ENCODE data around the gene P2RY11.
A peak's percentile ranks its signal among the peaks of the same experiment; 100 is the strongest.

Gene P2RY11

GRCh38 chr19:10095622-10095947, 15.9 kb upstream of the P2RY11 start:
- H3K9ac ChIP-seq (ENCODE audit: low read depth, low read length): no peak overlapping the region
- H3K36me3 ChIP-seq (ENCODE audit: insufficient read depth, low read depth, low read length): no peaks in the 10 kb centered on the region
- peaks cover 29% of the 10 kb centered on the region for H3K27me3 ChIP-seq (ENCODE audit: insufficient read depth, low read length)
- no peaks in the 10 kb centered on the region for H3K9me3 ChIP-seq (ENCODE audit: insufficient read depth, low read depth, low read length)
- no peak overlapping the region for H3K27ac ChIP-seq (ENCODE audit: low read length)
- H3K4me3 ChIP-seq (ENCODE audit: low read length): no peak overlapping the region
- no peaks in the 10 kb centered on the region for H3K4me1 ChIP-seq (ENCODE audit: insufficient read depth, low read length)

DNA sequence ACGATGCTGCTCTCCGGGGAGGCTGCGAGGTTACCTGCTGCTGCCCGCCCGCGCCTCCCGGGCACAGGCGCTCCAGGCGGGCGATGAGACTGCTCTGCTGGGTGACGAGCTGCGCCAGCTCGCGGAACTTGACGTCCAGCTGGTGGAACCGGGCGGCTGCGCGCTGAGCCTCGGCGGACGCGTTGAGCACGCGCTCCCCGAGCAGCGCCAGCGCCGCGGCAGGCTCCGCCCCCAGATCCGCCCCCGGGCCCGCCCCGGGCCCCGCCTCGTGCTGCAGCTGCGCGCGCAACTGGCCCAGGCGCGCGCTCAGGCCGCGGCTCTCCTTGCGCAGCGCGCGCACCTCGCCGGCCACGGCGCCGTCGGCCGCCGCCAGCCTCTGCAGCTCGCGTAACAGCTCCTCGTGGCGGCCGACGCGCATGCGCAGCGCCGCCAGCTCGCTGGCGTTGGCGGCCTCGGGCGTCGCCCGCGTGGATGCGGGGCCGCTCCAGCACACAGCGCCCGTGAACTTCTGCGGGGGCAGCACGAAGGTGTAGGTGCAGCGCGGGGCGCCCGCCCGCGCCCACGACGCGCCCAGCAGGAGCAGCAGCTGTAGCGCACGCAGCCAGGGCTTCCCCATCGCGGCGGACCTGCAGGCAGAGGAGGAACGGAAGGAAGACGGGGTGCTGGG, 15.4 kb upstream of the P2RY11 start:
- Histone ChIP-seq H3K4me1 (ENCODE audit: insufficient read depth, low read length) (no peaks in the 10 kb centered on the region), H3K9ac (ENCODE audit: low read depth, low read length) (peak overlapping the region; percentile 79; the same call in 1 of the 2 replicates), H3K9me3 (ENCODE audit: insufficient read depth, low read depth, low read length) (no peaks in the 10 kb centered on the region), H3K36me3 (ENCODE audit: insufficient read depth, low read depth, low read length) (no peaks in the 10 kb centered on the region), H3K27me3 (ENCODE audit: insufficient read depth, low read length) (peaks cover 29% of the 10 kb centered on the region), H3K4me3 (ENCODE audit: low read length) (peak overlapping the region; percentile 60; the same call in 1 of the 2 replicates), H3K27ac (ENCODE audit: low read length) (no peak overlapping the region)

GRCh38 chr19:10096615-10096963, 14.9 kb upstream of the P2RY11 start:
- Histone ChIP-seq H3K4me3 (ENCODE audit: low read length) (peak overlapping the region; percentile 60; the same call in 1 of the 2 replicates), H3K9me3 (ENCODE audit: insufficient read depth, low read depth, low read length) (no peaks in the 10 kb centered on the region), H3K27ac (ENCODE audit: low read length) (no peak overlapping the region), H3K9ac (ENCODE audit: low read depth, low read length) (peak overlapping the region; percentile 79; the same call in 1 of the 2 replicates), H3K4me1 (ENCODE audit: insufficient read depth, low read length) (no peaks in the 10 kb centered on the region), H3K27me3 (ENCODE audit: insufficient read depth, low read length) (peaks cover 29% of the 10 kb centered on the region), H3K36me3 (ENCODE audit: insufficient read depth, low read depth, low read length) (no peaks in the 10 kb centered on the region)

DNA sequence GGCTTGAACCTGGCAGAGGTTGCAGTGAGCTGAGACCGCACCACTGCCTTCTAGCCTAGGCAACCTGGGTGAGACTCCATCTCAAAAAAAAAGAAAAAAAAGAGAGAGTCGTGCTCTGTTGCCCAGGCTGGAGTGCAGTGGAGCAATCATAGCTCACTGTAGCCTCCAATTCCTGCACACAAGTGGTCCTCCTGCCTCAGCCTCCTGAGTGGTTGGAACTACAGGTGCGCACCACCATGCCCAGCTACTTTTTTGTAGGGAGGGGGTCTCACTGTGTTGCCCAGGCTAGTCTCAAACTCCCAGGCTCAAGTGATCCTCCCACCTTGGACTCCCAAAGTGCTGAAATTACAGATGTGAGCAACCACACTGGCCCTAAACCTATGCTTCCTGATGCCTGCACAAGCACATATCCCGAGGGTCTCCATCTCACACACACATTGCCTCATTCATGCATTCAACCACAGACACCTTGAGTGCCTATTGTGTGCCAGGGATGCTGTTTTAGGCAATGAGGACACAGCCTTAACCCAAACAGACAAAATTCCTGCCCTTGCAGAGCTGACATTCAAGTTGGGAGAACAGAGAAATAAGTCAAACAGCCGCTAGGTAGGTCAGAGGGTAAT, 11.2 kb upstream of the P2RY11 start:
- Histone ChIP-seq H3K4me3 (ENCODE audit: low read length) (no peak overlapping the region), H3K4me1 (ENCODE audit: insufficient read depth, low read length) (no peaks in the 10 kb centered on the region), H3K27me3 (ENCODE audit: insufficient read depth, low read length) (peaks cover 19% of the 10 kb centered on the region), H3K27ac (ENCODE audit: low read length) (no peak overlapping the region), H3K9me3 (ENCODE audit: insufficient read depth, low read depth, low read length) (no peaks in the 10 kb centered on the region), H3K9ac (ENCODE audit: low read depth, low read length) (no peak overlapping the region), H3K36me3 (ENCODE audit: insufficient read depth, low read depth, low read length) (no peaks in the 10 kb centered on the region)

DNA sequence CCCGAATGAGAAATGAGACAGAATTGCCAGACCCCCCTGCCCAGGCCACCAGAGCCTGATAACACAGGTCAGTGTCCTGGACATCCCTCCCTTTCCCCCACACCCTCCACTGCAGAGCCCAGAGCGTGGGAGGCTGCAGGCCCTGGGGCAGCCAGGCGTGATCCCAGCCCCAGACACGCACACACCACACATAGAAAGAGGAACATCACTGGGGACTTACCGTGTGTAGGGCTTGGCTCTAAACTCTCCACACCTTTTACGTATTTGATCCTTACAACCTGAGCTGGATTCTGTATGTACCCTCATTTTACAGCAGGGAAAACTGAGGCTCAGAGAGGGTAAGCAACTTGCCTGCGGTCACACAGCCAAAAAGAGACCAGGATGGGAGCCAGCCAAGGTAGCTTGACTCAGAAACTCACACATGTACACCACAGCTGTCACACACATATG, 8.7 kb upstream of the P2RY11 start:
- Histone ChIP-seq H3K27ac (ENCODE audit: low read length) (no peak overlapping the region), H3K4me1 (ENCODE audit: insufficient read depth, low read length) (no peaks in the 10 kb centered on the region; the same call in 1 of the 2 replicates), H3K9me3 (ENCODE audit: insufficient read depth, low read depth, low read length) (no peaks in the 10 kb centered on the region), H3K36me3 (ENCODE audit: insufficient read depth, low read depth, low read length) (peaks cover 7% of the 10 kb centered on the region), H3K9ac (ENCODE audit: low read depth, low read length) (no peak overlapping the region), H3K4me3 (ENCODE audit: low read length) (no peak overlapping the region), H3K27me3 (ENCODE audit: insufficient read depth, low read length) (no peaks in the 10 kb centered on the region)

DNA sequence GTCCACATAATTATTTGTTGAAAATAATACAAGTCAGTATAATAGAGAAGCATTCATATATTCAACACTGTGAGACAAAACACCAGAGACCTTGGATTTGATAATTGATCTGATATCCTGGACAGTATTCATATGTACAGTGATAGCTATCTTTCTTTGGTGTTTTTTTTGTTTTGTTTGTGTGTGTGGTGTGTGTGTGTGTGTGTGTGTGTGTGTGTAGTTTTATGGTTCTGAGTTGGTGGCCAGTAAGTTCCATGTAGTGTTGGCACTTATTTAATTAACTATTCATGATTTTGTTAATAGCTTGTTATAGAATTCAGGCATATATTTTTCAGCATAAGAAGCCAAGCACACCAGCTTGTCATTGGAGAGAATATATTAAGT, 7.4 kb upstream of the P2RY11 start:
- Histone ChIP-seq H3K4me3 (ENCODE audit: low read length) (no peak overlapping the region), H3K4me1 (ENCODE audit: insufficient read depth, low read length) (no peaks in the 10 kb centered on the region; the same call in 1 of the 2 replicates), H3K27ac (ENCODE audit: low read length) (no peak overlapping the region), H3K27me3 (ENCODE audit: insufficient read depth, low read length) (no peaks in the 10 kb centered on the region), H3K9me3 (ENCODE audit: insufficient read depth, low read depth, low read length) (no peaks in the 10 kb centered on the region), H3K36me3 (ENCODE audit: insufficient read depth, low read depth, low read length) (peaks cover 20% of the 10 kb centered on the region), H3K9ac (ENCODE audit: low read depth, low read length) (no peak overlapping the region)

DNA sequence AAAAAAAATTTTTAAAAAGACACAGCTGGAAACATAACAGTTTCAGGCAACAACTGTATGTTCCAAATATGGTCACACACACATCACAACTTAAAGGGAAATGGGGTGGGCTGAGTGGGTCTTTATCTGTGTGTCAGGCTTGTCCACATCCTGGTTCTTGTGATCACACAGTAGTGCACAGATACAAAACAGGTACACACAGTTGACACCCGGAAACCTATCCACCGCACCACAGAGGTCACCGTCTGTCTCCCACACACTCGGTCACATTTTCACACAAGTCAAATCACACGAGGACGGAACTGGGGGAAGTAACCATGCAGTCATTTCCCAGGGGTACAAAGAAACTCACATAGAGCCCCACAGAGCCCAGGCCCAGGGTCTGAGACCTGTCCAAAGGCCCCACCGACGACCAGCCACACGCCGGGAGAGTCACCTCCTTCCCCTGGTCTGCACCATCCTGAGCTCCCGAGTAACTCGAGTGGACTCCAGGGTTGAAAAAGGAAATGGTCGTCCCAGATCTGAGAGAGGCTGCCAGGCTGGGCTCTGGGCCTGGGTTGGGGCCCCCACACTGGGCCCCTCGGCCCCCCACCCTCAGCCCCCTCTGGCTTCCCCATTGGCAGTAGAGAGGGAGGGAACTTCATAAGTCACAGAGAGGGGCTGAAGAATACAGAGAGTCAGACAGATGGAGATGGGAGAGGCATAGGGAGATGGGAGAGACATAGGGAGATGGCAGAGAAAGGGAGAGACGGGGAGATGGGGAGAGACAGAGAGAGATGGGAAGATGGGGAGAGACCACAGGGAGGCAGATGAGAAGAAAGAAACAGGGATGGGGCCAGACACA, 6.6 kb upstream of the P2RY11 start:
- no peak overlapping the region for H3K27ac ChIP-seq (ENCODE audit: low read length)
- no peak overlapping the region for H3K9ac ChIP-seq (ENCODE audit: low read depth, low read length)
- no peak overlapping the region for H3K4me3 ChIP-seq (ENCODE audit: low read length)

GRCh38 chr19:10105509-10106099, 5.9 kb upstream of the P2RY11 start:
- Histone ChIP-seq H3K9ac (ENCODE audit: low read depth, low read length) (peak overlapping the region; percentile 96; the same call in 1 of the 2 replicates), H3K4me1 (ENCODE audit: insufficient read depth, low read length) (no peaks in the 10 kb centered on the region; the same call in 1 of the 2 replicates), H3K4me3 (ENCODE audit: low read length) (peak overlapping the region; percentile 98; the same call in 1 of the 2 replicates), H3K27ac (ENCODE audit: low read length) (no peak overlapping the region), H3K9me3 (ENCODE audit: insufficient read depth, low read depth, low read length) (no peaks in the 10 kb centered on the region), H3K27me3 (ENCODE audit: insufficient read depth, low read length) (no peaks in the 10 kb centered on the region), H3K36me3 (ENCODE audit: insufficient read depth, low read depth, low read length) (peaks cover 35% of the 10 kb centered on the region)

More for the DNA sequence above, 6.6 kb upstream of the P2RY11 start:
- no peaks in the 10 kb centered on the region for H3K9me3 ChIP-seq (ENCODE audit: insufficient read depth, low read depth, low read length)
- H3K27me3 ChIP-seq (ENCODE audit: insufficient read depth, low read length): no peaks in the 10 kb centered on the region
- peaks cover 28% of the 10 kb centered on the region for H3K36me3 ChIP-seq (ENCODE audit: insufficient read depth, low read depth, low read length)
- H3K4me1 ChIP-seq (ENCODE audit: insufficient read depth, low read length): no peaks in the 10 kb centered on the region; the same call in 1 of the 2 replicates

- Histone ChIP-seq H3K36me3 (ENCODE audit: insufficient read depth, low read depth, low read length) (peaks cover 42% of the 10 kb centered on the region), H3K4me1 (ENCODE audit: insufficient read depth, low read length) (no peaks in the 10 kb centered on the region; the same call in 1 of the 2 replicates), H3K27ac (ENCODE audit: low read length) (peak within 1 kb of the TSS; percentile 81), H3K27me3 (ENCODE audit: insufficient read depth, low read length) (no peaks in the 10 kb centered on the region), H3K4me3 (ENCODE audit: low read length) (peak within 1 kb of the TSS; percentile 98), H3K9ac (ENCODE audit: low read depth, low read length) (peak within 1 kb of the TSS; percentile 96), H3K9me3 (ENCODE audit: insufficient read depth, low read depth, low read length) (no peaks in the 10 kb centered on the region)
Observed at GRCh38 chr19:10106100-10106936, 5.2 kb upstream of the P2RY11 start, which contains the start of gene PPAN. Gene PPAN (plus strand): TSS chr19:10106362. CDS start chr19:10106395, 33 bp downstream.

GRCh38 chr19:10107254-10107653, 4.2 kb upstream of the P2RY11 start:
- H3K9me3 ChIP-seq (ENCODE audit: insufficient read depth, low read depth, low read length): no peaks in the 10 kb centered on the region
- peak overlapping the region; percentile 96; the same call in 1 of the 2 replicates for H3K9ac ChIP-seq (ENCODE audit: low read depth, low read length)
- no peaks in the 10 kb centered on the region; the same call in 1 of the 2 replicates for H3K4me1 ChIP-seq (ENCODE audit: insufficient read depth, low read length)
- H3K36me3 ChIP-seq (ENCODE audit: insufficient read depth, low read depth, low read length): peaks cover 46% of the 10 kb centered on the region
- peak overlapping the region; percentile 98 for H3K4me3 ChIP-seq (ENCODE audit: low read length)
- H3K27ac ChIP-seq (ENCODE audit: low read length): no peak overlapping the region
- H3K27me3 ChIP-seq (ENCODE audit: insufficient read depth, low read length): no peaks in the 10 kb centered on the region
